HL-60 (cell line): ENCODE results near the gene EEF1AKMT1.

Experiments
- DNase-seq, 2 experiments: peaks; one replicate each; pipeline ENCODE4 v3.0.0-alpha.2; 2010 to 2020; ENCODE audit warnings: low read depth in 1 of 2, low spot score in 1 of 2
- H3K27ac ChIP-seq: fragments of 250-450 bp; sonication (Bioruptor Pico); replicated peaks from 2 replicates; pipeline ENCODE4 v1.5.1; 2020; ENCODE audit warnings: mild to moderate bottlenecking, moderate library complexity
- H3K27me3 ChIP-seq: fragments of 250-450 bp; sonication (Bioruptor Pico); 2 replicates; pipeline ENCODE4 v1.5.1; 2021; ENCODE audit warnings: mild to moderate bottlenecking, moderate library complexity; ENCODE audit not compliant: insufficient read depth, poor library complexity, severe bottlenecking
- H3K4me3 ChIP-seq: replicated peaks from 2 replicates; pipeline ENCODE4 v1.5.1; 2011; ENCODE audit warnings: mild to moderate bottlenecking, control low read depth, low read length; ENCODE audit not compliant: insufficient read depth
- GABPA ChIP-seq: IDR thresholded peaks from 2 replicates; pipeline ENCODE4 v1.6.1; 2012; ENCODE audit warnings: low read depth
- POLR2AphosphoS5 ChIP-seq: IDR thresholded peaks from 2 replicates; pipeline ENCODE4 v1.6.1; 2012; ENCODE audit warnings: low read depth
- REST ChIP-seq: IDR thresholded peaks from 2 replicates; pipeline ENCODE4 v1.6.1; 2012; ENCODE audit warnings: low read depth; ENCODE audit not compliant: insufficient replicate concordance
- SPI1 ChIP-seq: IDR thresholded peaks from 2 replicates; pipeline ENCODE4 v1.6.1; 2012; ENCODE audit warnings: low read depth, mild to moderate bottlenecking, borderline replicate concordance
- TF ChIP-seq, protein P1 (sequence below): IDR thresholded peaks from one replicate; pipeline ENCODE4 v1.5.1; 2011; ENCODE audit warnings: low read length, control low read depth, inconsistent platforms; ENCODE audit not compliant: insufficient read depth

Gene EEF1AKMT1

DNA sequence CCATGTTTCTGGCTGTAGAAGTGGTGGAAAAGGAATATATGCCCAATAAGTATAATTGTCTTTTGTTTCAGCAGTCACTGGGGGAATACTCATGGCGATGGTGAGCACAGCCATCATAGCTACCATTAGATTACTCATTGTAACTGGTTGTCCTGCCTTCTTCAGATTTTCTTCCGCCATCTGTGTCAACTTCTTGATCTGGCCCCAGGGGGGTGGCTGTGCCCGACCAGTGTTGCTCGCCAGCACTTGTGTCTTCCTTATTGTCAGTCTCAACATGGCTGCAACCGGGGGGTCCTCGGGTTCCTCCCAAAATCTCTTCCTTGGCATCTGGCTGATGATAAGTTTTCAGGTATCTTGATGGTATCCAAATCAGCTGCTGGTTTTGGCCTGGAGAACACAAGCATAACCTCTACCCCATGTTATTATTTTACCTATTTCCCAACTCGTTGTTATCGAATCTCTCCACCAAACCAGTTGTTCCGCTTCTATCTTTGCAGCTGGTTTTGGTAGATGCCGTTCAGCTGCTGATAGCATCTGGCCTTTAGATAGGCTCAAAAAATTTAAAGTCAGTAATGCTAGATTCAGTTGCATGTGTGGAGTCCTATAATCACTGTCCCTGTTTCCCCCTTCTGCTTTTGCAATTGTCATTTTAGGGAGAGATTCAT, 93.2 kb downstream of the EEF1AKMT1 start:
- H3K27ac ChIP-seq: no peak overlapping the region

DNA sequence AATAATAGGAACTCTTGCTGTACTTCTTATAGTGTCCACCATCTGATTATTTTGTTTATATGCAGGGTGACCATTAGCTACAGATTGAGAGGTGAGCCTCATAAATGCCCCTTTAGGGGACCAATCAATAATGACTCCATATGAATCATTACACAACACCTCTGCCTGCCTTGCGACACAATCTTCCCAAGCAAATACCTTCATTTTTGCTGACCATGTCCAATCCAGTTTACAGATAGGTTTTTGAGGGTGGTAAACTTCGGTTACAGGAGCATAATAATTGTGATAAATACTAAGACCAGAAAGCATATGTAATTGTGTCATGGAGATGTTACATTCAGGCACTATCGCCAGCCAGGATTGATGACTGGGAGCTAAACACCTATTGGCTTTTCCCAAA, 93.9 kb downstream of the EEF1AKMT1 start:
- Histone ChIP-seq H3K27me3 (no peaks in the 10 kb centered on the region), H3K4me3 (no peak overlapping the region), H3K27ac (no peak overlapping the region)
- TF ChIP-seq, protein P1, sequence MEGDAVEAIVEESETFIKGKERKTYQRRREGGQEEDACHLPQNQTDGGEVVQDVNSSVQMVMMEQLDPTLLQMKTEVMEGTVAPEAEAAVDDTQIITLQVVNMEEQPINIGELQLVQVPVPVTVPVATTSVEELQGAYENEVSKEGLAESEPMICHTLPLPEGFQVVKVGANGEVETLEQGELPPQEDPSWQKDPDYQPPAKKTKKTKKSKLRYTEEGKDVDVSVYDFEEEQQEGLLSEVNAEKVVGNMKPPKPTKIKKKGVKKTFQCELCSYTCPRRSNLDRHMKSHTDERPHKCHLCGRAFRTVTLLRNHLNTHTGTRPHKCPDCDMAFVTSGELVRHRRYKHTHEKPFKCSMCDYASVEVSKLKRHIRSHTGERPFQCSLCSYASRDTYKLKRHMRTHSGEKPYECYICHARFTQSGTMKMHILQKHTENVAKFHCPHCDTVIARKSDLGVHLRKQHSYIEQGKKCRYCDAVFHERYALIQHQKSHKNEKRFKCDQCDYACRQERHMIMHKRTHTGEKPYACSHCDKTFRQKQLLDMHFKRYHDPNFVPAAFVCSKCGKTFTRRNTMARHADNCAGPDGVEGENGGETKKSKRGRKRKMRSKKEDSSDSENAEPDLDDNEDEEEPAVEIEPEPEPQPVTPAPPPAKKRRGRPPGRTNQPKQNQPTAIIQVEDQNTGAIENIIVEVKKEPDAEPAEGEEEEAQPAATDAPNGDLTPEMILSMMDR: no peak
- TF ChIP-seq REST: no peak
- no peak for TF ChIP-seq SPI1
- TF ChIP-seq GABPA: no peak
- no peak for TF ChIP-seq POLR2AphosphoS5
- no peak for DNase-seq

More for the DNA sequence above, 93.2 kb downstream of the EEF1AKMT1 start:
- TF ChIP-seq SPI1 (no peak), POLR2AphosphoS5 (no peak), REST (no peak), GABPA (no peak)
- TF ChIP-seq, protein P1: no peak
- Histone ChIP-seq H3K27me3 (no peaks in the 10 kb centered on the region), H3K4me3 (no peak overlapping the region)
- DNase-seq: no peak
